Spleen (tissue), 7 donors: ENCODE results near the gene HNF1B.

ENCODE experiments used
- CTCF ChIP-seq, 11 experiments: fragments of 200-600 bp in 7 of 11; fragments of 450-650 bp in 4 of 11; sonication (generic) in 4 of 11; IDR thresholded peaks in 8 of 11; conservative IDR thresholded peaks in 3 of 11; 1 replicate in 7 of 11; 2 replicates in 4 of 11; pipeline versions ENCODE4 v1.4.0 to v1.8.0; 2016 to 2021; ENCODE audit warnings: antibody characterized with exemption in 11 of 11, inconsistent platforms in 4 of 11, mild to moderate bottlenecking in 1 of 11
- POLR2A ChIP-seq, 3 donors: fragments of 450-650 bp; IDR thresholded peaks; one replicate each; pipeline ENCODE4 v1.5.1; 2017; ENCODE audit warnings: antibody characterized with exemption in 3 of 3, mild to moderate bottlenecking in 1 of 3
- POLR2AphosphoS5 ChIP-seq, 3 donors: sonication (generic); formaldehyde crosslinking; IDR thresholded peaks; one replicate each; pipeline ENCODE4 v1.5.1; 2017; ENCODE audit warnings: antibody characterized with exemption in 3 of 3
- donor health status: DM: no; HTN: no; CAD: no; lungs with moderate emphysema.
- donor health status: DM: no; HTN: no; CAD: no.
- donor health status: DM: no; HTN: no; CAD: no.

DNA sequence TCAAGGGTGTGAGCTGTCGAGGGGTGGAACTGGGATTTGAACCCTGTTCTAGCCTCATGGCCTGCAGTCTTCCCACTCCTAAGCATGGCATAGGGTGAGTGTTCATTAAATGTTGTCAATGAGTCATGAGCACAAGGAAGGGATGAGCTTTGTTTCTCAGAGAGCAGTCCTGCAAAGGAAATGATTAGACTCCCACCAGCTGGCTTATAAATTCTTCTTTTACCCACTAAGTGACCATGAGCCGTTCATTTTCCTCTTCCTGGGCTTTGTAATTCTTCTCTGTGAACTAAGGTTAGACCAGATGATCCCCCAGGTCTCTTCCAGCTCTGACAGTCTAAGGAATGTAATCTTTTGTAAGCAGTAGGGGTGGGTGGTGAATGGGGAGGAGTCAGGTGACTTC, 47.9 kb upstream of the HNF1B start:
- TF ChIP-seq CTCF (IDR thresholded peaks at IDR 0.05 in 8 of 11, conservative IDR thresholded peaks at IDR 0.05 in 3 of 11) (no peak), POLR2A (IDR thresholded peaks at IDR 0.05) (no peak), POLR2AphosphoS5 (IDR thresholded peaks at IDR 0.05) (no peak)
